B cell (primary cell): Measurements from ENCODE around the gene AFTPH. TPM values are rescaled to one million over a fixed set of nuclear protein-coding genes. Genes with fewer than 3 reads are reported as not detected.

Experiments
- ATAC-seq: fragments of 200-7000 bp; cut with Tn5 transposase; one replicate; pipeline ENCODE4 v1.10.0; 2021; ENCODE audit warnings: low read depth, mild to moderate bottlenecking, moderate number of reproducible peaks, moderate library complexity
- CTCF ChIA-PET: fragments of 350-600 bp; sonication (Branson Sonifier 250); formaldehyde crosslinking; loops from one replicate; lab custom pipeline; 2021; ENCODE audit warnings: antibody characterized with exemption, inconsistent platforms; lab: Charles Lee
- POLR2A ChIA-PET: fragments of 350-600 bp; sonication (Branson Sonifier 250); formaldehyde crosslinking; loops from one replicate; lab custom pipeline; 2021; ENCODE audit warnings: antibody characterized with exemption; lab: Charles Lee
- DNase-seq: peaks from one replicate; pipeline ENCODE4 v3.0.0; 2013
- H2AFZ ChIP-seq: 2 replicates; pipeline ENCODE4 v1.6.1; 2012; ENCODE audit warnings: mild to moderate bottlenecking, low read depth, low read length; ENCODE audit not compliant: insufficient read depth, poor library complexity, severe bottlenecking
- H3K27ac ChIP-seq, 2 donors: 1 replicate in 1 of 2; 2 replicates in 1 of 2; pipeline ENCODE4 v1.5.1; 2012 to 2013; ENCODE audit warnings: low read length in 2 of 2, mild to moderate bottlenecking in 2 of 2, moderate library complexity in 1 of 2
- H3K27me3 ChIP-seq, 4 experiments: fragments of 200-600 bp in 1 of 4; sonication (generic) in 1 of 4; replicated peaks in 1 of 4; 1 replicate in 2 of 4; 2 replicates in 2 of 4; pipeline versions ENCODE4 v1.6.1 to v1.7.0; 2013 to 2016; ENCODE audit warnings: low read length in 3 of 4, mild to moderate bottlenecking in 2 of 4, mixed read lengths in 1 of 4, moderate library complexity in 1 of 4; ENCODE audit not compliant: insufficient read depth in 4 of 4, control insufficient read depth in 3 of 4; ENCODE audit errors: control extremely low read depth in 1 of 4
- H3K36me3 ChIP-seq, 2 experiments: replicated peaks in 1 of 2; 1 replicate in 1 of 2; 2 replicates in 1 of 2; pipeline versions ENCODE4 v1.6.1 to v1.7.1; 2013; ENCODE audit warnings: low read length in 1 of 2; ENCODE audit not compliant: insufficient read depth in 2 of 2, control insufficient read depth in 1 of 2; ENCODE audit errors: control extremely low read depth in 1 of 2, extremely low read depth in 1 of 2
- H3K4me1 ChIP-seq, 2 donors: fragments of 200-600 bp in 1 of 2; sonication (generic) in 1 of 2; 1 replicate in 1 of 2; 2 replicates in 1 of 2; pipeline versions ENCODE4 v1.5.1 to v1.6.1; 2013 to 2017; ENCODE audit warnings: low read length in 2 of 2; ENCODE audit not compliant: control insufficient read depth in 2 of 2, insufficient read depth in 2 of 2
- H3K4me2 ChIP-seq: replicated peaks from 2 replicates; pipeline ENCODE3; 2012; ENCODE audit warnings: mild to moderate bottlenecking, low read depth, low read length; ENCODE audit not compliant: poor library complexity, severe bottlenecking
- H3K4me3 ChIP-seq, 5 experiments: fragments of 200-600 bp in 1 of 5; sonication (generic) in 1 of 5; 1 replicate in 3 of 5; 2 replicates in 2 of 5; pipeline versions ENCODE4 v1.5.1 to v1.7.0; 2011 to 2016; ENCODE audit warnings: low read length in 4 of 5, mild to moderate bottlenecking in 4 of 5, low read depth in 2 of 5, control low read depth in 1 of 5, moderate library complexity in 1 of 5; ENCODE audit not compliant: insufficient read depth in 1 of 5; ENCODE audit errors: control extremely low read depth in 1 of 5, extremely low read depth in 1 of 5
- H3K79me2 ChIP-seq: fragments of 200-600 bp; sonication (generic); one replicate; pipeline ENCODE4 v1.6.0; 2016; ENCODE audit warnings: low read length; ENCODE audit not compliant: control insufficient read depth, insufficient read depth
- H3K9ac ChIP-seq: fragments of 200-600 bp; sonication (generic); 2 replicates; pipeline ENCODE4 v1.6.1; 2017; ENCODE audit warnings: mild to moderate bottlenecking, low read length, moderate library complexity
- H3K9me3 ChIP-seq, 3 donors: one replicate each; pipeline versions ENCODE4 v1.6.1 to v1.7.1; 2013; ENCODE audit warnings: low read length in 2 of 3; ENCODE audit not compliant: control insufficient read depth in 2 of 3, insufficient read depth in 1 of 3; ENCODE audit errors: control extremely low read depth in 1 of 3
- H4K20me1 ChIP-seq: 2 replicates; pipeline ENCODE4 v1.6.0; 2012; ENCODE audit warnings: mild to moderate bottlenecking, low read length; ENCODE audit not compliant: insufficient read depth, control insufficient read depth, poor library complexity, severe bottlenecking
- H3K27ac Mint-ChIP-seq: one replicate; pipeline ENCODE4 v1.8.0; 2021; ENCODE audit warnings: mixed read lengths
- H3K27me3 Mint-ChIP-seq: one replicate; pipeline ENCODE4 v1.8.0; 2021; ENCODE audit warnings: mixed read lengths
- H3K4me1 Mint-ChIP-seq: one replicate; pipeline ENCODE4 v1.8.0; 2021; ENCODE audit warnings: mixed read lengths
- H3K4me3 Mint-ChIP-seq: one replicate; pipeline ENCODE4 v1.8.0; 2021; ENCODE audit warnings: mixed read lengths
- H3K9me3 Mint-ChIP-seq: one replicate; pipeline ENCODE4 v1.8.0; 2022; ENCODE audit warnings: mixed read lengths; ENCODE audit not compliant: insufficient read depth
- CTCF ChIP-seq: fragments of 200-600 bp; IDR thresholded peaks from one replicate; pipeline ENCODE4 v1.8.0; 2022; ENCODE audit warnings: antibody characterized with exemption, mild to moderate bottlenecking
- EZH2 ChIP-seq: IDR thresholded peaks from 2 replicates; pipeline ENCODE4 v1.6.1; 2012; ENCODE audit warnings: borderline replicate concordance, low read depth, mild to moderate bottlenecking, moderate library complexity, low read length; ENCODE audit not compliant: insufficient read depth, poor library complexity, severe bottlenecking
- WGBS: methylation state at CpG from one replicate; pipeline ENCODE4 v1.1.5; 2013; ENCODE audit warnings: missing lambda C conversion rate; ENCODE audit not compliant: insufficient coverage; 5-methylcytosine and 5-hydroxymethylcytosine counted together
- intact Hi-C: fragments of 100-400 bp; cut with micrococcal nuclease; formaldehyde crosslinking; loops from one replicate; pipeline ENCODE4 v1.10.0; 2022
- polyA plus RNA-seq: library from polyadenylated mRNA; depleted of rRNA; stranded (reverse); fragments of >200 nt; gene quantifications from 2 replicates; pipeline ENCODE4 v1.2.3, GENCODE V29; 2012
- total RNA-seq, 2 donors: library from RNA; stranded (reverse); fragments of 120-200 nt in 1 of 2; gene quantifications; 1 replicate in 1 of 2; 2 replicates in 1 of 2; pipeline versions ENCODE4 v1.2.3 to v1.2.4, GENCODE V29; 2013 to 2022

The AFTPH gene
- total and polyA plus RNA-seq, 2 donors (not counting 1 experiment from before 2014, with no cell fraction given), result 45.4 to 94.1 TPM

GRCh38 chr2:64640153-64641044, 116.3 kb downstream of the AFTPH start:
- TF ChIP-seq CTCF, result no peak
- no peak for TF ChIP-seq EZH2
- Mint-ChIP-seq H3K27me3 (no peaks in the 10 kb centered on the region), H3K9me3 (no peaks in the 10 kb centered on the region), H3K27ac (peak overlapping the region; percentile 86), H3K4me1 (peaks cover 93% of the 10 kb centered on the region), H3K4me3 (no peak overlapping the region)
- intact Hi-C loops, result loop anchor here (5.0 kb wide), 1 partner anchor 387 kb away; no protein-coding TSS in a partner anchor
- no peak overlapping the region for H3K4me3 ChIP-seq
- ATAC-seq (no peak), DNase-seq (no peak)
- H3K79me2 ChIP-seq, result peaks cover 88% of the 10 kb centered on the region
- H3K27me3 ChIP-seq, result no peaks in the 10 kb centered on the region
- H4K20me1 ChIP-seq, result peaks cover 72% of the 10 kb centered on the region
- no peak overlapping the region for H3K9ac ChIP-seq
- POLR2A ChIA-PET, result interaction anchor here (0.6 to 1.3 kb wide), 4 partner anchors 13 to 287 kb away, joined by 3 to 10 read pairs (median 4); partner anchors contain the start of gene SERTAD2
- peak overlapping the region; percentile 23 for H3K4me2 ChIP-seq
- no peaks in the 10 kb centered on the region for H3K9me3 ChIP-seq
- H3K36me3 ChIP-seq, result peaks cover 0 to 19% of the 10 kb centered on the region in 2 experiments
- CTCF ChIA-PET, result interaction anchor here (0.7 to 1.4 kb wide), 9 partner anchors 9 to 223 kb away, joined by 3 to 5 read pairs (median 3); partner anchors contain the start of gene SERTAD2
- H2AFZ ChIP-seq, result no peak overlapping the region
- peak overlapping the region in 1 of 2 donors; percentile 45 for H3K27ac ChIP-seq
- H3K4me1 ChIP-seq, result peaks cover 95 to 97% of the 10 kb centered on the region in 2 donors
- 67% methylated on average over 10 of the region's 12 CpGs for WGBS
